ENCODE measurements around the gene PLXNA4.

DNA sequence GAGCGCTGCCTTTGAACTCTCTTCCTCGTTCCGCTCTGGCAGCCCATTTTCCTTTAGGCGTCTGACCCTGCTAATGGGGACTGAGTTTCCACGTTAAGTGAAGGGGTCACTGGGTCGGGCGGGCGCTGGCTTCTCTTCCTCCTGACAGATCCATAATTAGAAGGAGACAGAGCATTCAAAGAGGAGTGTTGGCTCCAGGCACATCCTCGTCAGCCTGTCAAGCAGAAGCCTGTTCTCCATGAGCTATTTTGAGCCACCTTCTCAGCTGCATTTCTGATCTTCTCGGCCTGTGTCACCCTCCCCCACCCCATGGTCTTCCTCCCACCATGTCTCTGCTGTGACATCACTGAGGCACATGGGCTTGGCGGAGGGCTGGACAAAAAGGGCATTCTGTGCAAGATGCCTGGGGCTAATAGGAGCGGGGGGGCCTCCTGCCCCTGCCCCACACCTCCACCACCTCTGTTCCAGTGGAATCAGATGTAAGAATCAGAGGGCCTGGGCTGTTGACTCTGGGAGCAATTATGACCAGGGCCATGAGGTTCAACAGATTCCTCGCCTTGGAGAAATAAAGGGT lies 248.1 kb downstream of the PLXNA4 start:
- TF ChIP-seq, protein P1, sequence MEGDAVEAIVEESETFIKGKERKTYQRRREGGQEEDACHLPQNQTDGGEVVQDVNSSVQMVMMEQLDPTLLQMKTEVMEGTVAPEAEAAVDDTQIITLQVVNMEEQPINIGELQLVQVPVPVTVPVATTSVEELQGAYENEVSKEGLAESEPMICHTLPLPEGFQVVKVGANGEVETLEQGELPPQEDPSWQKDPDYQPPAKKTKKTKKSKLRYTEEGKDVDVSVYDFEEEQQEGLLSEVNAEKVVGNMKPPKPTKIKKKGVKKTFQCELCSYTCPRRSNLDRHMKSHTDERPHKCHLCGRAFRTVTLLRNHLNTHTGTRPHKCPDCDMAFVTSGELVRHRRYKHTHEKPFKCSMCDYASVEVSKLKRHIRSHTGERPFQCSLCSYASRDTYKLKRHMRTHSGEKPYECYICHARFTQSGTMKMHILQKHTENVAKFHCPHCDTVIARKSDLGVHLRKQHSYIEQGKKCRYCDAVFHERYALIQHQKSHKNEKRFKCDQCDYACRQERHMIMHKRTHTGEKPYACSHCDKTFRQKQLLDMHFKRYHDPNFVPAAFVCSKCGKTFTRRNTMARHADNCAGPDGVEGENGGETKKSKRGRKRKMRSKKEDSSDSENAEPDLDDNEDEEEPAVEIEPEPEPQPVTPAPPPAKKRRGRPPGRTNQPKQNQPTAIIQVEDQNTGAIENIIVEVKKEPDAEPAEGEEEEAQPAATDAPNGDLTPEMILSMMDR (IDR thresholded peaks at IDR 0.05 in 8 of 11, conservative IDR thresholded peaks at IDR 0.05 in 3 of 11) = no peak
- no peak for TF ChIP-seq POLR2A (IDR thresholded peaks at IDR 0.05)
